ENCODE measurements around the gene AP1M2.

- TF ChIP-seq CTCF (IDR thresholded peaks at IDR 0.05; ENCODE audit: low read length) = peak; percentile 57
- TF ChIP-seq EZH2 (IDR thresholded peaks at IDR 0.05; ENCODE audit: borderline replicate concordance, low read length) = no peak
These were observed 22.0 kb downstream of the AP1M2 start for GRCh38 chr19:10565028-10565566.

Data from OCI-LY1 (cell line).